GM12801 (cell line): Measurements from ENCODE around the gene RFX8.

Experiments
- TF ChIP-seq, protein P1 (sequence below): IDR thresholded peaks from one replicate; pipeline ENCODE4 v1.5.1; 2011; ENCODE audit warnings: control low read depth; ENCODE audit not compliant: insufficient read length; ENCODE audit errors: extremely low read depth

The RFX8 gene

DNA sequence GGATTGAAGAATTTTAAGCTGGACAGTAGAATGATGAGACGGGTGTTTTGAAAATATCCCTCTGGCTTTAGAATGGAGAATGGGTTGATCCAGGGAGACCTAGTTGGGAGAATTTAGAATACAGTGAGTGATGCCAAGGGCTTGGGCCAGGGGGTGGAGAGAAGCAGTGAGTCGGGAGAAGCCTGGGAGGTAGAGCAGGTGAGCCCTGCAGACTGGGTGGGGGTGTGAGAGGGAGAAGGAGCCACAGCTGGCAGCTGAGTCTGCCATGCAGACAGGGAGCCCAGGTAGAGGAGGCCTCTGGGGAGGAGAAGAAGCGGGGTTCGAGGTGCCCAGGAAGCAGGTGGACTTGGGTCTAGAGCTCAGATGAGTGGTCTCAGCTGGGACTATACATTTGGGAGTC is 105.8 kb downstream of the RFX8 start:
- TF ChIP-seq, protein P1, sequence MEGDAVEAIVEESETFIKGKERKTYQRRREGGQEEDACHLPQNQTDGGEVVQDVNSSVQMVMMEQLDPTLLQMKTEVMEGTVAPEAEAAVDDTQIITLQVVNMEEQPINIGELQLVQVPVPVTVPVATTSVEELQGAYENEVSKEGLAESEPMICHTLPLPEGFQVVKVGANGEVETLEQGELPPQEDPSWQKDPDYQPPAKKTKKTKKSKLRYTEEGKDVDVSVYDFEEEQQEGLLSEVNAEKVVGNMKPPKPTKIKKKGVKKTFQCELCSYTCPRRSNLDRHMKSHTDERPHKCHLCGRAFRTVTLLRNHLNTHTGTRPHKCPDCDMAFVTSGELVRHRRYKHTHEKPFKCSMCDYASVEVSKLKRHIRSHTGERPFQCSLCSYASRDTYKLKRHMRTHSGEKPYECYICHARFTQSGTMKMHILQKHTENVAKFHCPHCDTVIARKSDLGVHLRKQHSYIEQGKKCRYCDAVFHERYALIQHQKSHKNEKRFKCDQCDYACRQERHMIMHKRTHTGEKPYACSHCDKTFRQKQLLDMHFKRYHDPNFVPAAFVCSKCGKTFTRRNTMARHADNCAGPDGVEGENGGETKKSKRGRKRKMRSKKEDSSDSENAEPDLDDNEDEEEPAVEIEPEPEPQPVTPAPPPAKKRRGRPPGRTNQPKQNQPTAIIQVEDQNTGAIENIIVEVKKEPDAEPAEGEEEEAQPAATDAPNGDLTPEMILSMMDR, result no peak

DNA sequence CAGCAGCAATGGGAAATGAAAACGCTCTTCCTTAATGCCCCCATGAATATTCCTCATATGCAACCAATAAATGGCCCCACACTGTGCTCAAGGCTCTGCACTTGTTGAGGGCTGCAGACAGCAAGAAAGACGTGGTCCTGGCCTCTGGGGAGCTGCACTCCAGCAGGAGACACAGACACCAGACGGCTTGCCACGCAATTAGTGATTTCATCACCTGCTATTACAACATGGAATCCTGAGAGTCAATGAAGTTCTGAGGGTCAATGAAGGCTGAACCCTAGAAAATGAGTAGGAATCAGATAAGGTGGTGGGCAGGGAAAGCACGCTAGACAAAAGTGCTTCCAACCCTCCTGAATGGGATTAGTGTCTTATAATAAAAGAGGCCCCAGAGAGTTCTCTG is 106.5 kb downstream of the RFX8 start:
- TF ChIP-seq, protein P1, result no peak

GRCh38 chr2:101367508-101367907 is 107.4 kb downstream of the RFX8 start:
- TF ChIP-seq, protein P1, result no peak

GRCh38 chr2:101364878-101365277 is 110.0 kb downstream of the RFX8 start:
- TF ChIP-seq, protein P1, result no peak

DNA sequence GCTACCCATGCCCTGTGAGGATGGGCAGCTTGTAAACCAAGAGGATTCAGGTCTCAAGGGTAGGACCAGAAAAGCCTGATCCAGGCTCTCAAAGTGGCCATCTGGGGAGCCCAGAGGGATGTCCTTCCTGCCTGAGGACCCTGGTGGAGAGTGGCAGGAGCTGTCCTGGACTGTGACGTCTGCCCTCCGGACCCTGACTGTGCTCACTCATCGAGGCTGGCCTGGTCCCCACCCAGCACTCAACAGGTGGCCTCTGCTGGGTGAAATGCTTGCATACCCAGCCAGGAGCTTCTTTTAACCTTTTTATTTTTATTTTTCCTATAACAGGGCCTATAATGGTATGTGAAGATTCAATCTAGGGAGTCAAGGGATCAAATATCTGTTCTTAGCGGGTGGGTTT is 112.1 kb downstream of the RFX8 start:
- TF ChIP-seq, protein P1, result no peak

DNA sequence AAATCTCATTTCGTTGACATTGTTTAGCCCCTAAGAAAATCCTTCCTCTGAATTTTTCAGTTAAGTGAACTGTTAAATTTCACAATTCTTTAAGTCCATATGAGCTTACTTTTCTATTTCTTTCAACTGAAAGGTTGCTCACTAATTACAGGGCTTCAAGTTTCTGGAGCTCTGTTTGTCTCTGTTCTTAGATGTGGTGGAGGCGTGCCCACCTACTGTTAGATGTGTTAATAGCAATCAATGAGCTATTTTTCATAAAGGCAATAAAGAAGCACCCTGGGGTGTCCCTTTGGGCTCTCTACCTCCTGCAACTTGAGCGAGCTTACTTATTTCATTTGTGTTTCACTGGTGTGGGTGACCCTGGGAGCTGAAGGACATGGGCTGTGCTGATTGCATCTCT is 112.6 kb downstream of the RFX8 start:
- TF ChIP-seq, protein P1, result no peak

- TF ChIP-seq, protein P1, result no peak
Measured at GRCh38 chr2:101361522-101361921, 113.4 kb downstream of the RFX8 start.

GRCh38 chr2:101361121-101361520 is 113.8 kb downstream of the RFX8 start:
- TF ChIP-seq, protein P1, result no peak
